K562 (cell line): ENCODE measurements around the gene RIMS3. TPM values are rescaled to one million over a fixed set of nuclear protein-coding genes. Genes with fewer than 3 reads are reported as not detected.

Experiments
- ARNT ChIP-seq, 2 experiments: fragments of 450-650 bp; IDR thresholded peaks; 2 replicates each; pipeline ENCODE4 v1.6.1; 2016; ENCODE audit warnings: mild to moderate bottlenecking in 1 of 2
- CREB1 ChIP-seq, 2 experiments: sonication (generic) in 1 of 2; formaldehyde crosslinking in 1 of 2; IDR thresholded peaks; 2 replicates each; pipeline versions ENCODE4 v1.6.1 to v1.8.0; 2012 to 2022; ENCODE audit warnings: inconsistent platforms in 1 of 2, mild to moderate bottlenecking in 1 of 2, missing genetic modification reagents in 1 of 2, moderate library complexity in 1 of 2
- FOXK2 ChIP-seq, 2 experiments: fragments of 450-650 bp; IDR thresholded peaks in 1 of 2; conservative IDR thresholded peaks in 1 of 2; 2 replicates each; pipeline ENCODE4 v1.6.1; 2016; ENCODE audit warnings: low read depth in 2 of 2, mild to moderate bottlenecking in 1 of 2
- JUND ChIP-seq, 2 experiments: IDR thresholded peaks; 2 replicates in 1 of 2; 3 replicates in 1 of 2; pipeline ENCODE4 v1.6.1; 2011; ENCODE audit warnings: borderline replicate concordance in 2 of 2, low read depth in 2 of 2, low read length in 2 of 2, improper control_type of control experiment in 1 of 2, missing biosample characterization in 1 of 2, missing genetic modification characterization in 1 of 2, missing genetic modification reagents in 1 of 2
- KAT8 ChIP-seq: fragments of 450-650 bp; IDR thresholded peaks from 2 replicates; pipeline ENCODE4 v1.6.1; 2016; ENCODE audit warnings: low read depth, mild to moderate bottlenecking
- MGA ChIP-seq: fragments of 450-650 bp; IDR thresholded peaks from 2 replicates; pipeline ENCODE4 v1.6.1; 2016; ENCODE audit warnings: mild to moderate bottlenecking, moderate library complexity
- NRF1 ChIP-seq, 2 experiments: fragments of 450-650 bp; IDR thresholded peaks in 1 of 2; conservative IDR thresholded peaks in 1 of 2; 2 replicates each; pipeline ENCODE4 v1.6.1; 2014; ENCODE audit warnings: mild to moderate bottlenecking in 2 of 2
- PML ChIP-seq: IDR thresholded peaks from 2 replicates; pipeline ENCODE4 v1.6.1; 2012; ENCODE audit warnings: low read length, inconsistent platforms
- SAFB ChIP-seq: fragments of 200-400 bp; formaldehyde crosslinking; IDR thresholded peaks from 2 replicates; pipeline ENCODE4 v1.6.1; 2017; ENCODE audit warnings: low read depth, low read length, borderline replicate concordance
- SRSF3 ChIP-seq: fragments of 200-400 bp; formaldehyde crosslinking; IDR thresholded peaks from 2 replicates; pipeline ENCODE4 v1.6.1; 2016; ENCODE audit warnings: mild to moderate bottlenecking, low read length, moderate library complexity; ENCODE audit not compliant: insufficient read depth
- ZFP36 ChIP-seq: fragments of 150-350 bp; IDR thresholded peaks from 2 replicates; pipeline ENCODE4 v1.6.1; 2018; ENCODE audit warnings: low read length, low read depth; ENCODE audit not compliant: partially characterized antibody
- ZNF232 ChIP-seq: sonication (generic); formaldehyde crosslinking; IDR thresholded peaks from 2 replicates; pipeline ENCODE4 v1.8.0; 2022; ENCODE audit warnings: mild to moderate bottlenecking, missing genetic modification reagents
- polyA plus RNA-seq, 8 experiments: library from polyadenylated mRNA; depleted of rRNA in 4 of 8; stranded (reverse) in 5 of 8; unstranded in 3 of 8; fragments of >200 nt; fragmentation: Nextera tagmentation in 2 of 8; fragmentation: Illumina TruSeq in 1 of 8; extraction: Ambion mirVana in 2 of 8; extraction: Trizol in 1 of 8; gene quantifications; 2 replicates each; pipeline versions ENCODE4 v1.2.1 to v1.2.3, GENCODE V29; 2011 to 2014; ENCODE audit warnings: inconsistent platforms in 1 of 8, missing spikeins in 1 of 8
- total RNA-seq, 7 experiments: library from RNA; depleted of rRNA in 6 of 7; stranded (reverse); fragments of >200 nt in 6 of 7; fragmentation: Illumina TruSeq in 2 of 7; extraction: Trizol in 2 of 7; gene quantifications; 2 replicates each; pipeline versions ENCODE4 v1.2.1 to v1.2.3, GENCODE V29; 2011 to 2021; ENCODE audit warnings: low replicate concordance in 1 of 7
- TF ChIP-seq, protein P1 (sequence below): IDR thresholded peaks from 3 replicates; pipeline ENCODE4 v1.6.1; 2011; ENCODE audit warnings: borderline replicate concordance, mild to moderate bottlenecking, moderate library complexity; ENCODE audit not compliant: insufficient read length; ENCODE audit errors: extremely low read depth

The RIMS3 gene
- total and polyA plus RNA-seq, 9 of the 15 experiments (the other 6 are each of a cell fraction or from before 2014, with no cell fraction given), result 0.06 to 1.2 (median 0.59) TPM

GRCh38 chr1:40633931-40634376 lies 31.5 kb downstream of the RIMS3 start (continued):
- no peak for TF ChIP-seq SRSF3
- peak in 1 of 2 experiments; percentile 83; a peak in 2 of 4 replicates for TF ChIP-seq ARNT (IDR thresholded peaks at IDR 0.05)
- peak in 1 of 2 experiments; percentile 49; a peak in 1 of 4 replicates for TF ChIP-seq NRF1 (conservative IDR thresholded peaks at IDR 0.05 in 1 of 2, IDR thresholded peaks at IDR 0.05 in 1 of 2)
- TF ChIP-seq KAT8, result no peak
- TF ChIP-seq FOXK2 (conservative IDR thresholded peaks at IDR 0.05 in 1 of 2, IDR thresholded peaks at IDR 0.05 in 1 of 2; ENCODE audit: low read depth in 2 of 2), result peak; percentile 66 to 76; a peak in 2 of 4 replicates
- TF ChIP-seq, protein P1, sequence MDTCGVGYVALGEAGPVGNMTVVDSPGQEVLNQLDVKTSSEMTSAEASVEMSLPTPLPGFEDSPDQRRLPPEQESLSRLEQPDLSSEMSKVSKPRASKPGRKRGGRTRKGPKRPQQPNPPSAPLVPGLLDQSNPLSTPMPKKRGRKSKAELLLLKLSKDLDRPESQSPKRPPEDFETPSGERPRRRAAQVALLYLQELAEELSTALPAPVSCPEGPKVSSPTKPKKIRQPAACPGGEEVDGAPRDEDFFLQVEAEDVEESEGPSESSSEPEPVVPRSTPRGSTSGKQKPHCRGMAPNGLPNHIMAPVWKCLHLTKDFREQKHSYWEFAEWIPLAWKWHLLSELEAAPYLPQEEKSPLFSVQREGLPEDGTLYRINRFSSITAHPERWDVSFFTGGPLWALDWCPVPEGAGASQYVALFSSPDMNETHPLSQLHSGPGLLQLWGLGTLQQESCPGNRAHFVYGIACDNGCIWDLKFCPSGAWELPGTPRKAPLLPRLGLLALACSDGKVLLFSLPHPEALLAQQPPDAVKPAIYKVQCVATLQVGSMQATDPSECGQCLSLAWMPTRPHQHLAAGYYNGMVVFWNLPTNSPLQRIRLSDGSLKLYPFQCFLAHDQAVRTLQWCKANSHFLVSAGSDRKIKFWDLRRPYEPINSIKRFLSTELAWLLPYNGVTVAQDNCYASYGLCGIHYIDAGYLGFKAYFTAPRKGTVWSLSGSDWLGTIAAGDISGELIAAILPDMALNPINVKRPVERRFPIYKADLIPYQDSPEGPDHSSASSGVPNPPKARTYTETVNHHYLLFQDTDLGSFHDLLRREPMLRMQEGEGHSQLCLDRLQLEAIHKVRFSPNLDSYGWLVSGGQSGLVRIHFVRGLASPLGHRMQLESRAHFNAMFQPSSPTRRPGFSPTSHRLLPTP, result no peak
- peak; percentile 66; the same call in 1 of the 2 replicates for TF ChIP-seq JUND (IDR thresholded peaks at IDR 0.05; ENCODE audit: borderline replicate concordance, low read depth, low read length)
- peak; percentile 27; the same call in 2 of the 3 replicates for TF ChIP-seq JUND (tag; IDR thresholded peaks at IDR 0.05; ENCODE audit: borderline replicate concordance, low read depth, low read length)
- no peak for TF ChIP-seq ZNF232 (CRISPR knock-in tag)
- no peak for TF ChIP-seq MGA
- TF ChIP-seq SAFB, result no peak
- peak; percentile 69 for TF ChIP-seq PML
- TF ChIP-seq CREB1 (IDR thresholded peaks at IDR 0.05), result peak; percentile 12; the same call in 1 of the 2 replicates
- no peak for TF ChIP-seq CREB1 (CRISPR knock-in tag; IDR thresholded peaks at IDR 0.05)
- TF ChIP-seq ZFP36, result no peak
